Right hindlimb (tissue), 1 donor: ENCODE measurements around the gene AHDC1.
"Not testable (repeated sequence)": the region's sequence is repeated elsewhere in the genome, so short reads cannot be mapped to it uniquely, and the experiment has no call there.

Source experiments
- DNase-seq: peaks from one replicate; pipeline ENCODE4 v3.0.0-alpha.2; 2018

The AHDC1 gene

DNA sequence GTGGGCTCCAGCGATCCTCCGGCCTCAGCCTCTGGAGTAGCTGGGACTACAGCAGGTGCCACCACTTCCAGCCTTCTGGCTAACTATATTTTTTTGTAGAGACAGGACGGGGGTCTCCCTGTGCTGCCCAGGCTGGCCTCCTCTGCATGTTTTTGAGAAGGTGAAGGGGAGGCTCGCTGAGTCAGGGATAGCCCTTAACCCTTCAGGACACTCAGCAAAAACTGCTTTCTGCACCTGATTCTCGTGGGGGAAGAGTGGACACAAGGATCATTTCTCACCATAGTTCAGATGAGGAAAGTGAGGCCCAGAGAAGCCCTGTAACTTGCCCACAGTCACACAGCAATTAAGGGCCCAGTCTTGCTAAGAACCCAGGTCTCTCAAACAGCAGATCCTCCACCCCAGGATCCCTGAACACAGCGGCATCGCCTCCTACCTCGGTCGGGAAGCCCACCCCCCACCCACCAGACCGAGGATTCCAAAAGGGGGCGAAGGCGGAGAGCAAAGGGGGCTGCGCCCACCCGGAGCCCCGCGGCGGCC is 29.8 kb upstream of the AHDC1 start:
- DNase-seq: no peak

DNA sequence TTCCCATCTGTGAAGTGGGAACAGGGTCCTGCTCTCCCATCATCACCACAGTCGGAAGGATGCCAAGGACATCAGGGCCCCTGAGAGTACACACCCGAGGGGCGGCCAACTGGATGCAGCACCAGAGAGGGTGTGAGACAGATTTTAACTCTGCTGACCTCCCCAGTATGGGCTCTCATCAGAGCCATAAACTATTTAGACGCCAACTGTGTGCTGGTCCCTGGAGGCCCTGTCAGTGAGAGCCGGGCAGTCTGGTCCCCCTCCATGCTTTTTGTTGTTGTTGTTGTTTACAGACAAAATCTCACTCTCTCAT is 29.3 kb upstream of the AHDC1 start:
- no peak for DNase-seq

GRCh38 chr1:27632387-27633297 is 28.7 kb upstream of the AHDC1 start:
- no peak for DNase-seq

GRCh38 chr1:27630859-27631491 is 27.0 kb upstream of the AHDC1 start:
- no peak for DNase-seq

GRCh38 chr1:27628712-27629111 is 24.8 kb upstream of the AHDC1 start:
- DNase-seq: no peak

- DNase-seq: not testable (repeated sequence)
Observed at GRCh38 chr1:27627733-27628132, 23.8 kb upstream of the AHDC1 start.

GRCh38 chr1:27627061-27627460 is 23.1 kb upstream of the AHDC1 start:
- no peak for DNase-seq

- no peak for DNase-seq
Observed at GRCh38 chr1:27626031-27626935, 22.3 kb upstream of the AHDC1 start.

GRCh38 chr1:27624467-27625178 is 20.7 kb upstream of the AHDC1 start:
- no peak for DNase-seq

DNA sequence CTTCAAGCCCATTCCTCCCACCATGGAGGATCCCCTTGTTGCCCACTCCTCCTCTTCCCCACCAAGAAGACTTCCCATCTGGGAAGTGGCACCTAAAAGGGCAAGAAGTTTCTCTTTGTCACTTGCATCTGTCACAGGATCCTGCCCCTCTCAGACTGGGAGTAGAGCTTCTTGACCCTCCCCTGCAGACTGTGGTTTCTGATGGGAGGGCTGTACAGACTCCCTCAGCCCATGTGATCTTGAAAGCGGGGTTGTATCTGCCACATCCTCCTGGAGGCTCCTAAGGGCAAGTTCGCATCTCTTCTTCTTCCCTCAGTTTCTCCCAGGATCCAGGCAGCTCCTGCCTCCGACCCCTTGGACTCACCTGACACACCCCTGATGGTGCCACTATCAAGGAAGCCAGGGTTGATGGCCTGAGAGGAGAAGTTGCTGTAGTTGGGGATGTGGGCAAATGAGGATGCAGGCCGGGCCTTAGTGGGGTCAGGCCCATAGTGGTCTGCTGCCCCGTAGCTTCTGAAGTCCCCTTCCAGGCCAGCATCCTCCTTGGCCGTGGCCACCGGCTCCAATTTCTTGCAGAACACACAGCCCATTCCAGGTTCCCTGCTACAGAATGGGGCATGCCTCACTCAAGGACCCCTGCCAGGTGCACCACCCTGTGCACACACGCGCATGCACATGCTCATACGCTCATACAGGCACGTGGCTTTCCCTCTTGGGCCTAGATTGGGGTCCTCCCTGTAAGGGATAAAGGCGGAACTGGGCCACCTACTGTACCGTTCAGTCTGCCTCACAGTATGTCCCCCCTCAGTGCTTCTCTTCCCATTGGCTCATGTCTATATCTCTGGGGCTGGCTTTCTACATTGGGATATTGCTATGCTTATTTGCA is 19.6 kb upstream of the AHDC1 start:
- DNase-seq: no peak

GRCh38 chr1:27622828-27623227 is 18.9 kb upstream of the AHDC1 start:
- DNase-seq: no peak

- DNase-seq: no peak
Observed at GRCh38 chr1:27621051-27621920, 17.3 kb upstream of the AHDC1 start.

DNA sequence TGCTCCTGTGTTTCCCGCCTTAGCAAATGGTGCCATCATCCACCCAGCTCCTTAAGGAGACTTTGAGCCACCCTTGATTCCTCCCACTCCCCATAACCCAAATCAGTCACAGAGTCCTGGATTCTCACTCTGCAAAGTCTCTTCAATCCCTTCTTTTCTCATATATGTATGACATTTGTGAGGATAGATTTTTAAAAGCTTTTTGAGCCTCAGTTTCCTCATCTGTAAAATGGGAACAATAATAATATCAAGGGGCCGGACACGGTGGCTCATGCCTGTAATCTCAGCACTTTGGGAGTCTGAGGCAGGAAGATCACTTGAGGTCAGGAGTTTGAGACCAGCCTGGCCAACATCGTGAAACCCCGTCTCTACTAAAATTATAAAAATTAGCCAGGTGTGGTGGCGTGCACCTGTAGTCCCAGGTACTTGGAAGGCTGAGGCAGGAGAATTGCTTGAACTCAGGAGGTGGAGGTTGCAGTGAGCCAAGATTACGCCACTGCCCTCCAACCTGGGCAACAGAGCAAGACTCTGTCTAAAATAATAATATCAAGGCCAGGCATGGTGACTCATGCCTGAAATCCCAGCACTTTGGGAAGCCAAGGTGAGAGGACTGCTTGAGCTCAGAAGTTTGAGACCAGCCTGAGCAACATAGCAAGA is 16.0 kb upstream of the AHDC1 start:
- DNase-seq: not testable (repeated sequence)

DNA sequence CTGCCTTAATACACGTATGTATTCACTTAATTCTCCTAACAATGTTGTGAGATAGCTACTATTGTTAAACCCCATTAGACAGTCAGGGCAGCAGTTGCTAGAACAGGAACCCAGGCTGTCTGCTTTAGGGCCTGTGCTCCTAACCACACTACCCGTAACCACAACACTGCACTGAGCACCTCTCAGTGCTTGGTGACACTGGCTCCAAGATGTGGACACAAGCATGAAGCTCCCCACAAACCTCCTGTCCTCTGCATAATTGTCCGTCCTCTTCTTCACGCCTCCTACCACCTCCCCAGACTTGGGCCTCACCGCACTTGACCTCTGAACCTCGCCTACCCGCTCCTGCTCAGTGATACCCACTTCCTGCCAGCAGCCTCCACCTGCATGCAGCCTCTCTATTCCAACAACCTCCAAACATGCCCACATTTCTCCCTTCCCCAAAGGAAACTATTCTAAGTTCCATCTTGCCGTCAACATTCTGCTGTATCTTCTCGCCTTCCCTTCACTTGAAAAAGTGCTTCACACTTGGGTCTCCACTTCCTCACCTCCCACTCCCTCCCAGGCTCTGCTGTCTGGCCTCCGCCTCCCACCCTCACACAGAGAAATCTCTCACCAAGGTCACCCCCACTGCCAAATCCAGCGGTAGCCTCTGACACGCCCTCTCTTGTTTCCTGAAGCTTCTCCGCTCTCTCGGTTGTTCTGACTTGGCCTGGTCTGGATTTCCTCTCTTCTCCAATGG is 14.6 kb upstream of the AHDC1 start:
- DNase-seq: no peak

GRCh38 chr1:27617420-27617819 is 13.5 kb upstream of the AHDC1 start:
- no peak for DNase-seq

- no peak for DNase-seq
Observed at GRCh38 chr1:27616441-27616840, 12.5 kb upstream of the AHDC1 start.

DNA sequence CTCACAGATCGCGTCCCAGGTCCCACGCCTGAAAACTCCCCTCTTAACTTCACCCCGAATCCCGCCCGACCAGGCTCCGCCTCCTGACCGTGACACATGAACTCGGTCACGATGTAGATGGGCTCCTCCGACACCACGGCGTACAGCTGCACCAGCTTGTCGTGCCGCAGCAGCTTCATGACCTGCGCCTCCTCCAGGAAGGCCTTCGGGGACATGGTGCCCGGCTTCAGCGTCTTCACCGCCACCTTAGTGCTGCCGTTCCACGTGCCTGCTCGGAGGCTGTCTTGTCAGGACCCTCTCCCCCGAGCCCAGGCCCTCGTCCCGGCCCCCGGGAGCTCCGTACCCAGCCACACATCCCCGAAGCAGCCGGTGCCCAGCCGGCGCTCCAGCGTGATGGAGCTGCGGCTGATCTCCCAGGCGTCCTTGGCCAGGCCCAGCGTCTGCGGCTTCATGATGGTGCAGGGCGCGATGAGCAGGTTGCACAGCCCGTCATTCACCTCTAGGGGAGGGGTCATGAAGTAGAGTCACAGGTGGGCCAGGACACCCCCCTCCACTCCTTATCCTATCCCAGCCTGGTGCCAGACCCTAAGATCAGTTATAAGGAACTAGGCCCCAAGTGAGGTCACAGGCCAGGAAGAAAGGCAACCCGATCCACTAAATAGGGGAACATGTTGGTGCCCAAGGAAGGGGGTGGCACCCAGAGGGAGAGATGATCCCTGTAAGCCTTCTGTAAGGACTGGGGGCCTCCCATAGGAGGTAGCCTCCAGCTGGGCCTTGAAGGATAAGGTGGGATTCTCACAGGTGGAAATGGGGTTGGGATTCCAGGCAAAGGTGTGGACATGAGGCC is 11.6 kb upstream of the AHDC1 start:
- no peak for DNase-seq
